ENCODE data around the gene KIF21B. TPM values are rescaled to one million over a fixed set of nuclear protein-coding genes. Genes with fewer than 3 reads are reported as not detected.

Gene KIF21B
- total RNA-seq, 4 donors from 2014 or later: 0.89 to 1.5 (median 1.1) TPM

- 69 to 90% methylated on average over 2 of the region's 2 CpGs for WGBS, 2 donors
- intact Hi-C loops (cut with DNase I): no loop called here
- no peak for TF ChIP-seq POLR2A (IDR thresholded peaks at IDR 0.05)
- no peak for TF ChIP-seq CTCF (IDR thresholded peaks at IDR 0.05)
- Histone ChIP-seq H3K9me3 (no peaks in the 10 kb centered on the region), H3K27ac (no peak overlapping the region), H3K4me1 (no peaks in the 10 kb centered on the region), H3K4me3 (replicated peaks in 1 of 3) (no peak overlapping the region), H3K36me3 (no peaks in the 10 kb centered on the region), H3K27me3 (no peaks in the 10 kb centered on the region)
- DNase-seq: no peak
These were observed 101.1 kb downstream of the KIF21B start for GRCh38 chr1:200922406-200922805.

GRCh38 chr1:200921571-200922110 lies 101.9 kb downstream of the KIF21B start:
- no peak for DNase-seq
- WGBS, 2 donors: 78 to 90% methylated on average over 9 of the region's 9 CpGs
- TF ChIP-seq CTCF (IDR thresholded peaks at IDR 0.05) (no peak), POLR2A (IDR thresholded peaks at IDR 0.05) (no peak)
- no peak overlapping the region for H3K4me3 ChIP-seq (replicated peaks in 1 of 3)
- H3K27ac ChIP-seq: no peak overlapping the region
- no peaks in the 10 kb centered on the region for H3K9me3 ChIP-seq
- H3K27me3 ChIP-seq: no peaks in the 10 kb centered on the region
- H3K36me3 ChIP-seq: no peaks in the 10 kb centered on the region
- no peaks in the 10 kb centered on the region for H3K4me1 ChIP-seq
- intact Hi-C loops (cut with DNase I): no loop called here

Small RNA genes within 50 kb of the gene (small RNA-seq; reads per million reads assigned to genes)
- gene RNU6-704P: not detected

Other genes starting within 250 kb of the KIF21B start
- gene GPR25, start 150.7 kb downstream of the KIF21B start, total RNA-seq: under 1 TPM in 1 of 4 donors, not detected in 3; 0.27 TPM
- gene INAVA, start 128.8 kb downstream of the KIF21B start, total RNA-seq: under 1 TPM in 1 of 4 donors, not detected in 3; 0.27 TPM
- not detected for gene CACNA1S, start 88.7 kb upstream of the KIF21B start, total RNA-seq
- gene ASCL5, start 103.5 kb upstream of the KIF21B start, total RNA-seq: not detected
- 100 to 1,000 TPM in 3 of 4 donors, 10 to 100 TPM in 1; 88.9 to 190 (median 133) TPM for gene TMEM9, start 130.8 kb upstream of the KIF21B start, total RNA-seq
- 10 to 100 TPM; 16.2 to 78.6 (median 33.0) TPM for gene IGFN1, start 167.1 kb upstream of the KIF21B start, total RNA-seq

Measured in thyroid gland (tissue), 4 donors.